Spinal cord (tissue), 10 donors: Measurements from ENCODE around the gene SLC25A25. TPM values are rescaled to one million over a fixed set of nuclear protein-coding genes. Genes with fewer than 3 reads are reported as not detected.

Source experiments
- DNase-seq, 6 donors: peaks; one replicate each; pipeline versions ENCODE4 v3.0.0 to v3.0.0-alpha.2; 2013 to 2015; ENCODE audit warnings: low spot score in 6 of 6, low read depth in 4 of 6
- H3K27ac ChIP-seq: one replicate; pipeline ENCODE4 v1.5.1; 2013; ENCODE audit warnings: low read depth, low read length, control low read depth
- H3K27me3 ChIP-seq: one replicate; pipeline ENCODE4 v1.6.1; 2013; ENCODE audit warnings: low read length; ENCODE audit not compliant: control insufficient read depth, insufficient read depth
- H3K36me3 ChIP-seq: one replicate; pipeline ENCODE4 v1.6.1; 2013; ENCODE audit warnings: low read length; ENCODE audit not compliant: control insufficient read depth, insufficient read depth
- H3K4me1 ChIP-seq: one replicate; pipeline ENCODE4 v1.6.1; 2013; ENCODE audit warnings: low read length; ENCODE audit not compliant: control insufficient read depth, insufficient read depth
- H3K4me3 ChIP-seq: one replicate; pipeline ENCODE4 v1.5.1; 2013; ENCODE audit warnings: low read depth, low read length, control low read depth
- H3K9me3 ChIP-seq: one replicate; pipeline ENCODE4 v1.6.1; 2013; ENCODE audit warnings: low read length; ENCODE audit not compliant: control insufficient read depth, insufficient read depth
- WGBS: methylation state at CpG from one replicate; pipeline ENCODE4 v1.1.5; 2013; ENCODE audit warnings: missing lambda C conversion rate; ENCODE audit not compliant: insufficient coverage; 5-methylcytosine and 5-hydroxymethylcytosine counted together
- polyA plus RNA-seq, 2 donors: library from polyadenylated mRNA; unstranded; fragments of 120-200 nt; gene quantifications; one replicate each; pipeline ENCODE4 v1.2.1, GENCODE V29; 2013; ENCODE audit not compliant: insufficient read length in 2 of 2
- total RNA-seq, 2 donors: library from RNA; depleted of rRNA in 1 of 2; stranded (reverse); fragments of 120-200 nt in 1 of 2; fragments of >200 nt in 1 of 2; gene quantifications; one replicate each; pipeline versions ENCODE4 v1.2.3 to v1.2.4, GENCODE V29; 2013 to 2014
- donor health status: healthy.

SLC25A25 gene
- total and polyA plus RNA-seq, 4 donors: 28.2 to 47.7 (median 36.8) TPM

- Histone ChIP-seq H3K9me3 (no peaks in the 10 kb centered on the region), H3K27ac (no peak overlapping the region), H3K36me3 (peaks cover 79% of the 10 kb centered on the region), H3K27me3 (no peaks in the 10 kb centered on the region), H3K4me3 (no peak overlapping the region), H3K4me1 (peaks cover 69% of the 10 kb centered on the region)
- no peak for DNase-seq
- 79% methylated on average over 20 of the region's 20 CpGs for WGBS
Measured at GRCh38 chr9:128101690-128102089, 33.7 kb downstream of the SLC25A25 start.

- Histone ChIP-seq H3K27ac (no peak overlapping the region), H3K27me3 (no peaks in the 10 kb centered on the region), H3K36me3 (peaks cover 84% of the 10 kb centered on the region), H3K4me1 (peaks cover 66% of the 10 kb centered on the region), H3K9me3 (no peaks in the 10 kb centered on the region), H3K4me3 (no peak overlapping the region)
- no peak for DNase-seq
- WGBS: 66% methylated on average over 12 of the region's 13 CpGs
Measured at GRCh38 chr9:128102196-128102595, 34.2 kb downstream of the SLC25A25 start.

GRCh38 chr9:128102861-128103588, 35.0 kb downstream of the SLC25A25 start:
- no peak overlapping the region for H3K27ac ChIP-seq
- H3K36me3 ChIP-seq: peaks cover 87% of the 10 kb centered on the region

GRCh38 chr9:128103589-128103962, 35.5 kb downstream of the SLC25A25 start:
- Histone ChIP-seq H3K36me3 (peaks cover 93% of the 10 kb centered on the region), H3K4me1 (peaks cover 59% of the 10 kb centered on the region)

More at GRCh38 chr9:128102861-128103588, 35.0 kb downstream of the SLC25A25 start:
- WGBS: 89% methylated on average over 22 of the region's 23 CpGs
- DNase-seq: no peak
- no peaks in the 10 kb centered on the region for H3K9me3 ChIP-seq
- H3K4me1 ChIP-seq: peaks cover 60% of the 10 kb centered on the region
- H3K4me3 ChIP-seq: no peak overlapping the region
- no peaks in the 10 kb centered on the region for H3K27me3 ChIP-seq

GRCh38 chr9:128104171-128104618, 36.2 kb downstream of the SLC25A25 start:
- 48% methylated on average over 6 of the region's 6 CpGs for WGBS
- Histone ChIP-seq H3K27me3 (no peaks in the 10 kb centered on the region), H3K4me3 (no peak overlapping the region), H3K4me1 (peaks cover 56% of the 10 kb centered on the region), H3K9me3 (no peaks in the 10 kb centered on the region), H3K36me3 (peaks cover 94% of the 10 kb centered on the region), H3K27ac (no peak overlapping the region)
- DNase-seq: peak in 1 of 6 donors; percentile 58

More at GRCh38 chr9:128103589-128103962, 35.5 kb downstream of the SLC25A25 start:
- Histone ChIP-seq H3K4me3 (no peak overlapping the region), H3K27ac (no peak overlapping the region), H3K9me3 (no peaks in the 10 kb centered on the region), H3K27me3 (no peaks in the 10 kb centered on the region)
- no peak for DNase-seq
- 72% methylated on average over 8 of the region's 8 CpGs for WGBS

- H3K27ac ChIP-seq: no peak overlapping the region
- H3K4me3 ChIP-seq: no peak overlapping the region
- 89% methylated on average over 21 of the region's 21 CpGs for WGBS
- no peaks in the 10 kb centered on the region for H3K9me3 ChIP-seq
- no peaks in the 10 kb centered on the region for H3K27me3 ChIP-seq
- peaks cover 92% of the 10 kb centered on the region for H3K36me3 ChIP-seq
- peaks cover 41% of the 10 kb centered on the region for H3K4me1 ChIP-seq
- no peak for DNase-seq
Measured at GRCh38 chr9:128105538-128106175, 37.6 kb downstream of the SLC25A25 start.

GRCh38 chr9:128106181-128106939, 38.3 kb downstream of the SLC25A25 start:
- peaks cover 34% of the 10 kb centered on the region for H3K4me1 ChIP-seq
- H3K36me3 ChIP-seq: peaks cover 85% of the 10 kb centered on the region
- H3K4me3 ChIP-seq: no peak overlapping the region
- H3K27me3 ChIP-seq: no peaks in the 10 kb centered on the region
- no peak overlapping the region for H3K27ac ChIP-seq
- no peak for DNase-seq
- 96% methylated on average over 22 of the region's 23 CpGs for WGBS
- H3K9me3 ChIP-seq: no peaks in the 10 kb centered on the region

GRCh38 chr9:128106940-128107467, 39.0 kb downstream of the SLC25A25 start:
- Histone ChIP-seq H3K4me1 (peaks cover 28% of the 10 kb centered on the region), H3K27ac (no peak overlapping the region), H3K4me3 (no peak overlapping the region), H3K36me3 (peaks cover 78% of the 10 kb centered on the region), H3K9me3 (no peaks in the 10 kb centered on the region), H3K27me3 (no peaks in the 10 kb centered on the region)
- 96% methylated on average over 23 of the region's 23 CpGs for WGBS
- DNase-seq: no peak

- WGBS: 82% methylated on average over 14 of the region's 18 CpGs
- H3K4me1 ChIP-seq: peaks cover 24% of the 10 kb centered on the region
Measured at GRCh38 chr9:128107468-128108268, 39.6 kb downstream of the SLC25A25 start.

More at GRCh38 chr9:128107468-128108268, 39.6 kb downstream of the SLC25A25 start:
- Histone ChIP-seq H3K27me3 (no peaks in the 10 kb centered on the region), H3K36me3 (peaks cover 72% of the 10 kb centered on the region), H3K9me3 (no peaks in the 10 kb centered on the region), H3K27ac (no peak overlapping the region), H3K4me3 (no peak overlapping the region)
- no peak for DNase-seq
